Measurements from ENCODE around the gene AP4B1.

- TF ChIP-seq CTCF (IDR thresholded peaks at IDR 0.05) (no peak), POLR2A (IDR thresholded peaks at IDR 0.05) (no peak)
Measured at GRCh38 chr1:113879739-113880038, 24.9 kb downstream of the AP4B1 start.

Measured in right lobe of liver (tissue), 4 donors.